Activated T-helper 1 cell treated with anti-CD3 and anti-CD28 coated beads, Interleukin-12 subunit alpha, Interleukin-12 subunit beta, Interleukin-2, Interleukin-4 antibody, amounts not matched to agents 30 ng/mL and 10 ng/mL and 1 ng/mL, durations not matched to agents 14 hours and 24 hours and 36 hours (primary cell): ENCODE results near the gene RHBDL1. TPM values are rescaled to one million over a fixed set of nuclear protein-coding genes. Genes with fewer than 3 reads are reported as not detected.

Source experiments
- DNase-seq: peaks from one replicate; pipeline ENCODE4 v3.0.0; 2021; ENCODE audit warnings: low spot score
- H3K27ac Mint-ChIP-seq: one replicate; pipeline ENCODE4 v1.8.0; 2021; ENCODE audit warnings: mild to moderate bottlenecking, mixed read lengths
- H3K27me3 Mint-ChIP-seq: one replicate; pipeline ENCODE4 v1.8.0; 2022; ENCODE audit warnings: mild to moderate bottlenecking, moderate library complexity, mixed read lengths; ENCODE audit not compliant: insufficient read depth
- H3K36me3 Mint-ChIP-seq: one replicate; pipeline ENCODE4 v1.8.0; 2021; ENCODE audit warnings: low read depth, mixed read lengths
- H3K4me1 Mint-ChIP-seq: one replicate; pipeline ENCODE4 v1.8.0; 2021; ENCODE audit warnings: low read depth, mixed read lengths
- H3K4me3 Mint-ChIP-seq: one replicate; pipeline ENCODE4 v1.8.0; 2021; ENCODE audit warnings: mild to moderate bottlenecking, moderate library complexity, mixed read lengths
- H3K9me3 Mint-ChIP-seq: one replicate; pipeline ENCODE4 v1.8.0; 2021; ENCODE audit warnings: mixed read lengths
- intact Hi-C: fragments of 100-400 bp; cut with micrococcal nuclease; formaldehyde crosslinking; loops from one replicate; pipeline ENCODE4 v1.15.1; 2024
- total RNA-seq: library from RNA; stranded (reverse); gene quantifications from 2 replicates; pipeline ENCODE4 v1.2.3, GENCODE V29; 2022

Gene RHBDL1
- 0.71 and 1.1 TPM in 2 replicates for total RNA-seq

DNA sequence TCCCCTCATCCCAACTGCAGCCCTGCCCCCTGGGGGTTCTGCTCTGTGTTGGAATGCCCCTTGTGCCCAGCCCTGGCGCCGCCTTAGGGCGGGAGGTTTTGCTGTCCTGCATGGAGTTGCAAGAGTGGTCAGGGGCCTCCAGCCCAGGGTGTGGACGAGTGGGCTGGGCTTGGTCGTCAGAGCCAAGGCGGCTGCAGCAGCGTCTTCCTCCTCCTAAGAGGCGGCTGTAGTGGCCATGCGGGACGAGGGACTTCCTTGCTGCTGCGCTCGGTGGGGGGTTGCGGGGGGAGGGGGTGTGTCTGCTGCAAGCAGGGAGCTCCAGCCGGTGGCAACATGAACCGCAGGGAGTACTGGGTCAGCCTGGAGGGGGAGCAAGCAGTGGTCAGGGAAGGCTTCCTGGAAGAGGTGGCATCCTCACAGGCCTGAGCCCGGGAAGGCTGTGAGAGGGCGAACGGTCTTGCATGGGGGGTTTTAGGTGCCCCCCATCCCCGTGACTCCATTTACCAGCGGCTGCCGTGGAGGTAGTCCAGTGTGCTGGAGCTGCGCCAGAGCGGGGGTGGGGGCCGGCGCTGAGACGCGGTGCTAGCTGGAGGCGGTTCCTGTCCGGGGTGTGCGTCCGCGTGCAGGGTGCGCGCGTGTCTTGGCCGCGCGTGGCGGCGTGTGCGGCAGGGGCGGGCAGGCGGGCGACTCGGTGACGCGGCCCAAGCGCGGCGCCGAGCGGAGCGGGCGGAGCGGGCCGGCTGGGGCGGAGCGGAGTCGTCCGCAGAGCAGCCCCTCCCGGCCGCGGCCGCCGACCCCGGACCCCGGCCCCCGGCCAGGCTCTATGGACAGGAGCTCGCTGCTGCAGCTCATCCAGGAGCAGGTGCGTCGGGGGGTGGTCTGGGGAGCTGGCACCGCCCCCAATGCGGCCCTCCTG lies at the start of gene RHBDL1:
Gene RHBDL1 (plus strand): TSS at position 704 of the 916 bp plus-strand sequence. CDS start 120 bp downstream, at position 824.
- Mint-ChIP-seq H3K27ac (no peak within 1 kb of the TSS), H3K9me3 (no peaks in the 10 kb centered on the region), H3K27me3 (peaks cover 7% of the 10 kb centered on the region), H3K36me3 (peaks cover 7% of the 10 kb centered on the region), H3K4me3 (no peak within 1 kb of the TSS), H3K4me1 (no peaks in the 10 kb centered on the region)
- DNase-seq: no peak
- intact Hi-C loops: no loop called here

DNA sequence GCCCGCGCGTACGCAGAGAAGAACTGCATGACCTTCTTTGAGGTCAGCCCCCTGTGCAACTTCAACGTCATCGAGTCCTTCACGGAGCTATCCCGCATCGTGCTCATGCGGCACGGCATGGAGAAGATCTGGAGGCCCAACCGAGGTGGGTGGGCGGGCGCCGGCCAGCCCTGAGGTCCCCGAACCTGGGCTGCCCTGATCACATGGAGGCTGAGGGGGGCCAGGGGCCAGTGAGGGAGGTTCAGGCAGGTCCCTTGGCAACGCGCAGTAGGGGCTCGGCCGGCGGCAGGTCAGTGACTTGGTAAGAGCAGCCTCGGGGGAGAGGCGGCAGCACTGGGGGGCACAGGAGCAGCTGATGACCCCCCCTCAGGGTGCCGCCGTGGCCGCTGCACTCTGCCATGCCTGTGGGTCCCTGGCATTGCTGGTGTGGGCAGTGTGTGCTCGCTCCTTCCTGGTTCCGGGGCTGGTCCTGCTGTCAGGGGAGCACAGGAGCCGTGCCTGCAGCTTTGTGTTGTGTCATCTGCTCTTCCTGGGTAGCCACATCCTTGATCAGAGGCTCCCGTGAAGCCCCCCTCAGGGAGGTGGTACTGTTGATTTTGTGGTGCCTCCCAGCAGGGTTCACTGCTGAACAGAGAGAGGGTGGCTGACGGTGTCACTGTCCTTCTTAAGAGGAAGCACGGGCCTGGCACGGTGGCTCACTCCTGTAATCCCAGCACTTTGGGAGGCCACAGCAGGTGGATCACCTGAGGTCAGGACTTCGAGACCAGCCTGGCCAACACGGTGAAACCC lies 49.3 kb upstream of the RHBDL1 start:
- Mint-ChIP-seq H3K4me1 (no peaks in the 10 kb centered on the region), H3K27me3 (no peaks in the 10 kb centered on the region), H3K4me3 (no peak overlapping the region), H3K36me3 (no peaks in the 10 kb centered on the region), H3K9me3 (no peaks in the 10 kb centered on the region), H3K27ac (no peak overlapping the region)
- DNase-seq: no peak
- intact Hi-C loops: no loop called here

- Mint-ChIP-seq H3K4me1 (no peaks in the 10 kb centered on the region), H3K27me3 (no peaks in the 10 kb centered on the region), H3K27ac (no peak overlapping the region), H3K9me3 (no peaks in the 10 kb centered on the region), H3K4me3 (no peak overlapping the region), H3K36me3 (no peaks in the 10 kb centered on the region)
- no peak for DNase-seq
- intact Hi-C loops: no loop called here
Observed at GRCh38 chr16:626787-627453, 48.6 kb upstream of the RHBDL1 start.

DNA sequence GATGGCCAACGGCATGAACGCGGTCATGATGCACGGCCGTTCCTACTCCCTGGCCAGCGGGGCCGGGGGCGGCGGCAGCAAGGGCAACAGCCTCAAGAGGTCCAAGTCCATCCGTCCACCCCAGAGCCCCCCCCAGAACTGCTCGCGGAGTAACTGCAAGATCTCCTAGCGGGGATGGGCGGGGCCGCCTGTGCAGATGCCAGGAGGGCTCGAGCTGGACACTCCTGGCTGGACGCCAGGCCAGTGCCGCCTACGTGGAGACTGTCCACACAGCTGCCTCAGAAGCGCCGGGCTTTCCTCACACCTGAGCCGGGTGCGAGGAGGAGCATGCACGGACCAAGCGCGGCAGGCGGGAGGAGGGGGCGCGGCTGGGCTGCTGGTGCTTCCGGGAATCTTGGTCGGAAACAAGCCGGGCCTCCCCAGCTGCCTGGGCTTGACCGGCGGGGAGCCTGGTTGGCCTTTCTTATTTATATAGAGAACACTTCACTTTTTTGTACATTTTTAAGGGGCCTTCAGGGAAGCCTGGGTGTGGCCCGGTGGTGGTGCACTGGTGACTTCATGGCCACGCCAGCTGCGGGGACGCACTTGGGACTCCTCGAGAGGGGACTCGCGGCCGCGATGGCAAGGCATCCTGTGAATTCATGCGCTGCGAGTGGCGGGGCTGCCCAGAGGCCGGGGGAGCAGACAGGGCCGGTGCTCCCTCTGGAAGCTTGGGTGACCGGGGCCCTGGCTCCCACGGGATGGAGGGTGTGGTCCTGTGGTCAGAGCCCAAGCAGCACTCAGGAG lies 47.8 kb upstream of the RHBDL1 start:
- Mint-ChIP-seq H3K9me3 (no peaks in the 10 kb centered on the region), H3K4me3 (no peak overlapping the region), H3K27ac (no peak overlapping the region), H3K4me1 (no peaks in the 10 kb centered on the region), H3K36me3 (no peaks in the 10 kb centered on the region), H3K27me3 (no peaks in the 10 kb centered on the region)
- intact Hi-C loops: no loop called here
- DNase-seq: no peak

DNA sequence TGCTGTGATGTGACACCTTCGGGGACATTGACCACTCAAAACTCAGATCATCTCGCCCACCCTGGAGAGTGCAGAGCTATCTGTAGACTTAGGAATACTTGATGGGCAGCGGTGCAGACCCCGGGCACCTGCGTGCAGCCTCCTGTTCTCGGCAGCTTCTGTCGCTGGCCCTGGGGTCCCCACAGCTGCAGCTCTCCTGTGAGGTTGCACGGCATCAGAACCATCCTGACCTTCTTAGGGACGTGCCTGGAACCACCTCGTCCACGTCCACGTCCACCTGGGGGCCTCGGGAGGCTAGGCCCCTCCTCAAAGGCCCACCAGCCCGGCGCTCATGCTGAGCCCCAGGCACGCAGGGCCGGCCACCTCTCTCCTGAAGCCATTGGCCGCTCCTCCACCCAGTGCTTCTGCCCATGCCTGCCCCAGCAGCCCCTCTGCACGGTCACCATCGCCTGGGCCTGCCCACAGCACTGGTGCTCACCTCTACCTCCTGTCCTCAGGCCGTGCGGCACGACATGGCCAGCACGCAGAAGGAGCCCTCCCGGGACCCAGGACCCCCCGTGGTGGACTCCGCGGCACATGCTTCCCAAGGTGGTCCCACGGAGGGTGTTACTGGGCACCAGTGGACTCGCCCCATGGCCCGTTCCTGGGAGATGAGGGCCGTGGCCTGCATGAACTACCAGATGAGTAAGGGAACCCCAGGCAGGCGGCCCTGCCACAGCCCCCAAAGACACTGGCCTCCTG lies 47.0 kb upstream of the RHBDL1 start:
- DNase-seq: no peak
- Mint-ChIP-seq H3K9me3 (no peaks in the 10 kb centered on the region), H3K36me3 (no peaks in the 10 kb centered on the region), H3K27ac (no peak overlapping the region), H3K4me1 (no peaks in the 10 kb centered on the region), H3K4me3 (no peak overlapping the region), H3K27me3 (no peaks in the 10 kb centered on the region)
- intact Hi-C loops: no loop called here

GRCh38 chr16:629185-629832 lies 46.2 kb upstream of the RHBDL1 start:
- no peaks in the 10 kb centered on the region for H3K27me3 Mint-ChIP-seq
- no peak overlapping the region for H3K4me3 Mint-ChIP-seq
- H3K4me1 Mint-ChIP-seq: no peaks in the 10 kb centered on the region
- no peaks in the 10 kb centered on the region for H3K9me3 Mint-ChIP-seq
- no peak for DNase-seq
- no peak overlapping the region for H3K27ac Mint-ChIP-seq
- H3K36me3 Mint-ChIP-seq: no peaks in the 10 kb centered on the region
- intact Hi-C loops: no loop called here

- no peaks in the 10 kb centered on the region for H3K9me3 Mint-ChIP-seq
- intact Hi-C loops: no loop called here
- H3K27me3 Mint-ChIP-seq: no peaks in the 10 kb centered on the region
- H3K4me3 Mint-ChIP-seq: no peak overlapping the region
- no peak for DNase-seq
- no peak overlapping the region for H3K27ac Mint-ChIP-seq
- no peaks in the 10 kb centered on the region for H3K36me3 Mint-ChIP-seq
- no peaks in the 10 kb centered on the region for H3K4me1 Mint-ChIP-seq
Observed at GRCh38 chr16:629833-630248, 45.6 kb upstream of the RHBDL1 start.

GRCh38 chr16:630249-630814 lies 45.1 kb upstream of the RHBDL1 start:
- intact Hi-C loops: no loop called here
- Mint-ChIP-seq H3K4me1 (no peaks in the 10 kb centered on the region), H3K27ac (no peak overlapping the region)

GRCh38 chr16:630815-631405 lies 44.6 kb upstream of the RHBDL1 start, which contains the start of gene WFIKKN1:
Gene WFIKKN1 (plus strand): TSS chr16:630985. CDS start chr16:631254, 269 bp downstream.
- intact Hi-C loops: no loop called here
- Mint-ChIP-seq H3K27ac (no peak within 1 kb of the TSS), H3K4me3 (no peak within 1 kb of the TSS), H3K27me3 (no peaks in the 10 kb centered on the region), H3K9me3 (no peaks in the 10 kb centered on the region), H3K4me1 (no peaks in the 10 kb centered on the region), H3K36me3 (no peaks in the 10 kb centered on the region)
- DNase-seq: no peak

More at GRCh38 chr16:630249-630814, 45.1 kb upstream of the RHBDL1 start:
- Mint-ChIP-seq H3K36me3 (no peaks in the 10 kb centered on the region), H3K9me3 (no peaks in the 10 kb centered on the region), H3K27me3 (no peaks in the 10 kb centered on the region), H3K4me3 (no peak overlapping the region)
- DNase-seq: no peak

DNA sequence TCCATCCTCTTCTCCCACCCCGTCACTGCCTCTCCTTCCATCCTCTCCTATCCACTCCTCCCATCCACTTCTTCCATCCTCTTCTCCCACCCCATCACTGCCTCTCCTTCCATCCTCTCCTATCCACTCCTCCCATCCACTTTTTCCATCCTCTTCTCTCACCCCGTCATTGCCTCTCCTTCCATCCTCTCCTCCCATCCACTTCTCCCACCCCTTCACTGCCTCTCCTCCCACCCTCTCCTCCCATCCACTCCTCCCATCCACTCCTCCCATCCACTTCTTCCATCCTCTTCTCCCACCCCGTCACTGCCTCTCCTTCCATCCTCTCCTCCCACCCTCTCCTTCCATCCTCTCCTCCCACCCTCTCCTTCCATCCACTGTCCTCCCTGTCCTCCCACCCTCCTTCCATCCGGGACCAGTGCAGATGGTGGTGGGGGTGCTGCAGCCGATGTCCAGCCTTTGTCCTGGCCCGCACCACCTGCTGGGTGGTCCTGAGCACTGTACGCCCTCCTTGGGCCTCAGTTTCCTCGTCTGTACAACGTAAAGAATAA lies 43.6 kb upstream of the RHBDL1 start:
- H3K4me3 Mint-ChIP-seq: no peak overlapping the region
- H3K9me3 Mint-ChIP-seq: no peaks in the 10 kb centered on the region
- H3K4me1 Mint-ChIP-seq: peaks cover 6% of the 10 kb centered on the region
- no peak for DNase-seq
- no peaks in the 10 kb centered on the region for H3K36me3 Mint-ChIP-seq
- intact Hi-C loops: no loop called here
- no peaks in the 10 kb centered on the region for H3K27me3 Mint-ChIP-seq
- H3K27ac Mint-ChIP-seq: no peak overlapping the region
